GM19438 (cell line): ENCODE measurements around the gene DPEP2NB.
"Not testable (repeated sequence)": the region's sequence is repeated elsewhere in the genome, so short reads cannot be mapped to it uniquely, and the experiment has no call there.

ENCODE experiments used
- ATAC-seq: cut with Tn5 transposase; IDR thresholded peaks from one replicate; pipeline ENCODE4 v1.9.1; 2021; ENCODE audit warnings: low read depth; ENCODE audit not compliant: unreplicated experiment

Gene DPEP2NB

GRCh38 chr16:67987460-67988160, 28.1 kb downstream of the DPEP2NB start:
- no peak for ATAC-seq

DNA sequence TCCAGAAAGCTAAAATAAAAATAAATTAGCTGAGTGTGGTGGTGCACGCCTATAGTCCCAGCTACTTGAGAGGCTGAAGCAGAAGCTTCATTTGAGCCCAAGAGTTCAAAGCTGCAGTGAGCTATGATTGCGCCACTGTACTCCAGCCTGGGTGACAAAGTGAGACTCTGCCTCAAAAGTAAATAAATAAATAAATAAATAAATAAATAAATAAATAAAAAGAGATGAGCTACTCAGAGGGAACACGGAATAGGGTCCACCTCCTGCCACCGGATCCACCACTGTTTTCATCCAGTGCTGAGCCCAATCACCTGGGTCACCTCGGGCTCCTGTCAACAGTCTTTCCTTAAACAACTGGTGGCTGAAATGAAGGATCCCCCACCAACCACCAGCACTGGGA, 28.8 kb downstream of the DPEP2NB start:
- ATAC-seq: no peak

GRCh38 chr16:67982011-67982696, 33.6 kb downstream of the DPEP2NB start:
- ATAC-seq: no peak

DNA sequence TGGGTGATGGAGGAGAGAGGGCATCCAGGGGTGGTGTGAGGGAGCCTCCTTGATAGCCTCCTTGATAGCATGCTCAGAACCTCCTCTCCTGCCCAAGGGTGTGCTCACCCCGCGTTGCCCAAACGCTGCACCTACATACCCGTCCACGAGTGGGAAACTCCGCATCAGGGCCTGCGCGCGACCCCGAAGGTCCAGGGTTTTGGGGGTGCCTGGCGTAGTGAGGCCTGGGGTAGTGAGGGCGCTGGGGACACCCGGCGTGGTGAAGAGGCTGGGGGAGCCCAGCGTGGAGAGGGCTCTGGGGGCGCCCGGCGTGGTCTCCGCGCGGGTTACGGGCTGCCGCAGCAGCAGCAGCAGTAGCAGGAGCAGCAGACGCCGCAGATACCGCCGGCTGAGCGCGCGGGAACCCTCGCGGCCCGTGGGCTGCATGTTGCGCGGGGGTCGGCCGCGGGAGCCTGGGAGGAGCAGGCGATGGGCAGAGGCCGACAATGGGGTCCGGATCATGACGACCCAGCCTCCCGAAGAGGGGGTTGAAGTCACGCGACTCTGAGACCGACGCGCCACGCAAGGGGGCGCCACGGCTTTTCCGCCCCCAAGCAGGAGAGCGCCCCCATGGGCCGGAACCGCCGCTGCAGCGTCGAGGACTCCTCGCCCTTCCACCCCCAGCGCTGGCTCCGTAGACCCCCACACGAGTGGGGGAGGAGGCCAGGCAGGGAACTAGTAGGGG, 35.6 kb downstream of the DPEP2NB start, which contains the start of gene DPEP3:
Gene DPEP3, minus strand, starts transcription at position 545 of the 724 bp plus-strand sequence. Its CDS starts 119 bp downstream, at position 426.
- ATAC-seq: no peak

- ATAC-seq: no peak
Observed at GRCh38 chr16:67977469-67978227, 38.1 kb downstream of the DPEP2NB start.

DNA sequence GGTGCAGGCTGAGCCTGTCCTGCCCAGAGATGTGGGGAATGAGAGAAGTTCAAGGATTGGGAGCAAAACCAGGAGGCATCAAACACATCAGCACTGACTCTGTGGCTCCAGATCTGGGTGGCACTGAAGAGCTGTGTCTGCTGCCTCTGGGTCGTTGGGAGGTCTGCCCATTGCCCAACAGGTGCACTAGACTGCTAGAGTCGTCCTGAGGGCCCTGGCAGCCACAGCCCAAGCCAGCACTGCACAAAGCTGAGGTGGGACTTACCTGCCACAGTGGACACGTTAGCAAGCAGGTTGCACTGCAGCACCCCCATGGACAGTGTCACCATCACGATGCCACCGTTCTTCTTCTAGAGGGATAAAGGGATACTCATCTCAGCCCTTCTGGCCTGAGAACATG, 38.7 kb downstream of the DPEP2NB start:
- ATAC-seq: no peak

DNA sequence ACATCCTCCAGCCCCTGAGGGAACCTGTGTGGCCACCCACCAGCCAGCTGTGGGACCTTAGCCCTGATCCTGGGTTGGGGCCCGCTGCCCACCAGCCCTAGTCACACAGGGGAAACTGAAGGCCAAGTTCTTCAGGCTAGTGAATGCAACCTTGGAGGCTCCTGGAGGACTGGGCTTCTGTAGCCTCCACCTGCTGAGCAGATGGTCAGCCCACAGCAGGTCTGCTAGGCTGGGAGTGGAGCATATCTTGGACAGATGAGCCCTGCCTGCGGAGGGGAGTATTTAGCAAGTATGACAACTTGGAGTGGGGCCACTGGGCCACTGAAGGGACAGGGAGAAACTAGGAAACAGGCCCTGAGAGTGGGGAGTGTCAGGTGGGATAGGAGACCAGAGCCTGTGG, 39.5 kb downstream of the DPEP2NB start:
- no peak for ATAC-seq

DNA sequence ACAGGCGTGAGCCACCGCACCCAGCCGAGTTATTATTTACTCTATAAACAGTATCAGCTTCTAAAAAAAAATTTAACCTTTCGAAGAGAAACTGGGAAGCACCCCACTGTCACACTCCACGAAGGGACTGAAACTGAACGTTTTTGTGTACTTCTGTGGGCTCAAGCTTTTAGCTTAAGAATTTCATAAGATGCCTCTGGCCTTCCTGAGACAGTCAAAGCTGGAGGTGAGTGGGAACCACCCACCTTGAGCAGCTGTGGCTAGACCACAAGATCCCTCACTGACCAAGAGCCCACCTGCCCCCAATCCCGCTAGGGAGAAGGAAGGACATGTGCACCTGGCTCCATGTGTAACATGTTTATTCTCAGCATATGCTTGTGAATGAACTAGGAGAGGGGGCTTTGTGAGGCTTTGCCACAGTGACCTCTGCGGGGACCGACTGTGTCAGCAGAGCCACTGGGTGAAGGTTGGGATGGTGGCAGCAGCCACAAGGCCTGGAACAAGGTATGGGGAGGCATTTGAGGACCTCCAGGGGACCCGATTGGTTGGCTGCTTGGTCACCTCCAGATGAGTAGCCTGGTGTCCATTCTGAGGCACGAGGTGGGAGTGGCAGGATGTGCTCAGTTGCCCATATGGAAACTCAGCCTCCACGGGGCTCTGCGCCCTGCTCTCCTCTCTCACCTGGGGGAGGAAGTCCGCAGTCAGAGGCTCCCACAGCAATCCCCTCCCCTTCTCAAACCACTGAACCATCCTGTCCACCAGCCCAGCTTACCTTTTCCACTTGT, 40.2 kb downstream of the DPEP2NB start:
- no peak for ATAC-seq

GRCh38 chr16:67972285-67972684, 43.4 kb downstream of the DPEP2NB start:
- ATAC-seq: not testable (repeated sequence)

DNA sequence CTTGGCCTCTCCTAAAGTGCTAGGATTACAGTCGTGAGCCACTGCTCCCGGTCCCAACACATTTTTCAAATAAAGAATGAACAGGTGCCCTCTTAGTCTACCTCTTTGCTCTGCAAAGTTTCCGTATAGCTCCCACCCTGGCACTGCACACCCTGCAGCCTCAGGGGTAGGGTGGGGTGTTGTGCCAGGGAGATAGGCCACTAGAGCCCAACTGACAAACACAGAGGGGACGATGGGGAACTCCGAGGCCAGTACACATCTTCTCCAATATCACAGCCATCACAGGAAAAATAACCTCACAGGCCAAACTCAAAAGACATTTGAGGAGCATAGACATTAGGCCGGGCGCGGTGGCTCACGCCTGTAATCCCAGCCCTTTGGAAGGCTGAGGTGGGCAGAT, 44.6 kb downstream of the DPEP2NB start:
- no peak for ATAC-seq

DNA sequence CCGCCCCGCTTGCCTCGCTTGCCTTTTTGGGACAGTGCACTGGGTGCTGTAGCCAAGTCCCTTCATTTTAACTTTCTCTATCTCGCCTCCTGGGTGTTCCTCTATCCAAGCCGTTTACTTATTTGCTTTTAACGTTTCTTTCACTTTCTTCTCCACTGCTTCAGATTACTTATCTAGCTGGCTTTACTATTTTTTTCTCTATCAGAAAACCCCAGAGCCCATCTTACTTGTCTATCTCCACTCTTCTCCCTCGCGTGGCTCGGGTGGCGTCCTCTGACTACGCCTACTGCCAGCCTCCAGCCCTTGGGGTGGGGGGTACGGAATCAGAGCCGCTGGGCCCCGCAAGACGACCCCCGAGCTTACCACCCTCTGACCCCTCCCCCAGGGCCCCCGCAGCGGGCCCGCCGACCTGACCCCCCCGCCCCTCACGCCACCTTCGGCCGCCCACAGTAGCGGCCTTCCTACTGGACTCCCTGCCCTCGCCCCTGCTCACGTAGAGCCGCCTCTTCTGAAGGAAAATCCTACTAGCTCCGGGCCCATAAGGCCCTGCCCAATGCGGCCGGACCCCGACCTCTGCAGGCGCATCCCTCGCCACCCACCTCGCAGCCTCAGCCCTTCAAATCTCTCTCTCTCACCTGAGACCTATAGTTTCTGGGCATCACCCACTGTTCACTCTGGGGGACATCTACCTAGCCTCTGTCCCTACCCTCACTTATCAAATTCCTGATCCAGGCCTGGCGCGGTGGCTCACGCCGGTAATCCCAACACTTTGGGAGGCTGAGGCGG, 46.3 kb downstream of the DPEP2NB start:
- no peak for ATAC-seq

DNA sequence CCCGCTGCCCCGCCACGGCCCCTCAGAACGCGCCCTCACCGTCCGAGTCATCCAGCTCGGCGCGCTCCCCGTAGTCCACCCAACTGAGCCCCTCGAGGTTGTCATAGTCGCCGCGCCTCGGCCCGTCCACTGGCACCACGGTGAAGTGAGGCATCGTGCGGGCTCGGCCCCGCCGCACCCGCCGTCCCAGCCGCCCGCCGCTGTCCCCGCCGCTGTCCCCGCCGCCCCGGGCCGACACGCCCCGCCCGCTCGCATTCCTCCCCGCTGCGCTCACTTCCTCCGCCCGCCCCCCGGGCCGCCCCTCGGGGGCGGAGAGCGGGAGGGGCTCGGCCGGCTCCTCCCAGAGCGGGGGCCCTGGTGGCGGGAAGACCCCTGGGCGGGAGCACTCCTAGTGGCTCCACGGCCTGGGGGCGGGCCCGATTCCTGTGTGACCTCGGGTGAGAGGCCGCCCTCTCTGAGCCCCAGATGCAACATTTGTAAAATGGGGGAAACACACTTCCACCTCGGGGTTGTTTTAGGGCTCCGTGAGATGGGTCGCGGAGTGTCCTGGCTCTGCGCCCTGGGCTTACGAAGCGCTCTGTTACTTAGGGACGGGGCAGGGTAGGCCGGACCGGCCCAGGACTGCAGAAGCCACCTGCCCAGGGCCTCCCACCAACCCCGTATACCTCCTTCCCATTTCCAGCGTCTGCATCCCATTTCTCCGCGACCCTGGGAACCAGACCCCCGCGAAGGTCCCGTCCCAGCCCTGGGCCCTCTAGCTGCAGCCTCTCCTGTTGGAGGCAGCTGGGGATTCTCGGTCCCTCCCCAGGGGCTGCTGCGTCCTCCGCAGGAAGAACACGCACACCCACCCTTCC, 47.1 kb downstream of the DPEP2NB start, which contains the start of gene SLC12A4:
Gene SLC12A4, minus strand, starts transcription at position 238 of the 854 bp plus-strand sequence. Its CDS starts 84 bp downstream, at position 154.
- ATAC-seq: peak; percentile 75

- peak; percentile 9 for ATAC-seq
Observed at GRCh38 chr16:67967958-67968399, 47.7 kb downstream of the DPEP2NB start.

- ATAC-seq: no peak
Observed at GRCh38 chr16:67967183-67967957, 48.3 kb downstream of the DPEP2NB start.

DNA sequence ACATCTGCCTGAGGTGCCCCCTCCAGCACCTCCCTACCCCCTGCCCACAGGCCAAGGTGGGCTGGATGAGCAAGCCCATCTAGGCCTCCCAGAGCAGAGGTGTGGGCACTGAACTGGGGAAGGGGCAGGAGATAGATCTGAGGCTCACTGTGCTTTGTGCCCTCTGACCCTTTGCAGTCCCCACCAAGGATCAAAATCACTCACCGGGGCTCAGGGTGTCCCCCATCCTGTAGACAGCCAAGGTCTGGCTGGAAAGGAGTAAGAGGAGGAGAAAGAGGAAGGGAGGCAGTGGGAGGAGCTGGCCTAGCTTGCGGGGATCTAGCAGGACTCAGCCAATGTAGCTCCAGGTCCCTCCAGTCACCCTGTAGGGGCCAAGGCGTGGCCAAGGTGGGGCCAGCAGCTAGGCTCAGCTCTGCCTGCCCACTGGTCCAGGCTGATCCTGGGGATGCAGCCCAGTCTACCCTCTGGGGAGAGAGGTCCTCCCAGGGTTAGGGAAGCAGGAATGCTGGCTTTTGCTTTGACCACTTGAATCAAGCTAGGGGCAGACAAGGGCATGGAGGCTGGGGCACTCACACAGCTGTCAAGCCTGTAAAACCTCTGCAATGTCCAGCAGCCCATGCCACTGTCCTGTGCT, 49.0 kb downstream of the DPEP2NB start:
- ATAC-seq: no peak

DNA sequence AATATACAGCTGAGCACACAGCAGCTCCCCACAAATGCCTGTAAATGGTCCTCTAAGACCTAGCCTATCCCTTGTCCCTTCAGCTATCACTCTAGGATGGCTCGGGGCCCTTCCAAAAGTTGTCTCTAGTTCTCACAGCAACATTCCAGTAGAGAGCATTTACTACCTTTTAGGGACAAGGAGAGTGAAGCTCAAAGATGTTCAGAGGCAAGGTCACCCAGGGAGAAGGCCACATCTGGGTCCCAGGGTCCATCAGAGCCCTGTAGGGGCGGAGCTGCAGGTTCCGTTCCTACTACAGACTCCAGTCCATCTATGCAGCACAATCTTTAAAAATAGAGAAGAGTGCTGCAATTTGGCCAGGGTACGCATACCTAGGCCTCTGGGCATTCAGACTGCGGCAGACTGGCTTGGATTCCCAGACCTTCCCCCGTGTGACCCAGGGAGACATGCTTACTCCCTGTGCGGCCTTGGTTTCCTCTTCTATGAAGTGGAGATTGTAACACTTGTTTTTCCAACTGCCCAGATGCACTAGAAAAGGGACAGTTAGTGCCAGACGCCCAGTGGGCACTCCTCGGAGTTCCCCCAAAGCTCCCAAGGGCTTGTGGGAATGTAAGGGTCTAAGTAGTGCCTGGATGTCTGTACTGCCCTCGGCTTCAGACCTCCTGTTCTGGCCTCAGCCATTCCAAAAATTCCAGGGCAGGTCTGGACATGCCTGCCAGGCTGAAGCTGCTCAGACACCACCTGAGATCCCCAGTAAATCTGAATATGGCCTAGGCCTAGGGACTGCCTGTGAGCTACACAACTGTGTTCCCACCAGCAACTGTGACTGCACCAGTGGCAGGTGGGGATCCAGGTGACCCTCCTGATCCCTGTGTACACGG, 49.8 kb downstream of the DPEP2NB start:
- ATAC-seq: no peak
